GM23338 (cell line): ENCODE results near the gene UBE2E2. TPM values are rescaled to one million over a fixed set of nuclear protein-coding genes. Genes with fewer than 3 reads are reported as not detected.

Experiments used
- CREB1 ChIP-seq: fragments of 250-450 bp; sonication (Bioruptor Pico); IDR thresholded peaks from 2 replicates; pipeline ENCODE4 v1.5.0; 2020; ENCODE audit warnings: low read depth, mild to moderate bottlenecking, moderate library complexity
- EZH2 ChIP-seq: fragments of 200-600 bp; sonication (generic); IDR thresholded peaks from one replicate; pipeline ENCODE4 v1.8.0; 2017; ENCODE audit warnings: antibody characterized with exemption, mild to moderate bottlenecking, low read depth; ENCODE audit not compliant: unreplicated experiment
- JUNB ChIP-seq: IDR thresholded peaks from one replicate; pipeline ENCODE4 v1.6.1; 2016; ENCODE audit warnings: antibody characterized with exemption; ENCODE audit not compliant: unreplicated experiment
- NANOG ChIP-seq: IDR thresholded peaks from 2 replicates; pipeline ENCODE4 v1.6.1; 2016; ENCODE audit warnings: antibody characterized with exemption, borderline replicate concordance
- POLR2AphosphoS5 ChIP-seq: IDR thresholded peaks from 2 replicates; pipeline ENCODE4 v1.6.1; 2016; ENCODE audit warnings: antibody characterized with exemption, low read depth
- STAT1 ChIP-seq: IDR thresholded peaks from one replicate; pipeline ENCODE4 v1.6.1; 2016; ENCODE audit warnings: antibody characterized with exemption; ENCODE audit not compliant: unreplicated experiment
- polyA plus RNA-seq: library from polyadenylated mRNA; unstranded; fragments of >200 nt; fragmentation: Nextera tagmentation; extraction: Ambion mirVana; gene quantifications from 2 replicates; pipeline ENCODE4 v1.2.1, GENCODE V29; 2016
- total RNA-seq: library from RNA; depleted of rRNA; stranded (reverse); fragments of >200 nt; shearing (Covaris generic); gene quantifications from 2 replicates; pipeline ENCODE4 v1.2.3, GENCODE V29; 2014
- TF ChIP-seq, protein P1 (sequence below): fragments of 250-450 bp; sonication (Bioruptor Pico); IDR thresholded peaks from 2 replicates; pipeline ENCODE4 v1.5.0; 2020; ENCODE audit warnings: mild to moderate bottlenecking, moderate library complexity
- TF ChIP-seq, protein P2 (sequence below), 2 experiments: fragments of 200-600 bp in 1 of 2; sonication (generic) in 1 of 2; conservative IDR thresholded peaks; 2 replicates each; pipeline versions ENCODE4 v1.5.1 to v1.6.1; 2016 to 2017; ENCODE audit warnings: antibody characterized with exemption in 2 of 2, low read depth in 2 of 2, mild to moderate bottlenecking in 2 of 2, moderate library complexity in 1 of 2

Gene UBE2E2
- total and polyA plus RNA-seq, 2 experiments from 2014 or later, result 86.9 to 169 TPM

DNA sequence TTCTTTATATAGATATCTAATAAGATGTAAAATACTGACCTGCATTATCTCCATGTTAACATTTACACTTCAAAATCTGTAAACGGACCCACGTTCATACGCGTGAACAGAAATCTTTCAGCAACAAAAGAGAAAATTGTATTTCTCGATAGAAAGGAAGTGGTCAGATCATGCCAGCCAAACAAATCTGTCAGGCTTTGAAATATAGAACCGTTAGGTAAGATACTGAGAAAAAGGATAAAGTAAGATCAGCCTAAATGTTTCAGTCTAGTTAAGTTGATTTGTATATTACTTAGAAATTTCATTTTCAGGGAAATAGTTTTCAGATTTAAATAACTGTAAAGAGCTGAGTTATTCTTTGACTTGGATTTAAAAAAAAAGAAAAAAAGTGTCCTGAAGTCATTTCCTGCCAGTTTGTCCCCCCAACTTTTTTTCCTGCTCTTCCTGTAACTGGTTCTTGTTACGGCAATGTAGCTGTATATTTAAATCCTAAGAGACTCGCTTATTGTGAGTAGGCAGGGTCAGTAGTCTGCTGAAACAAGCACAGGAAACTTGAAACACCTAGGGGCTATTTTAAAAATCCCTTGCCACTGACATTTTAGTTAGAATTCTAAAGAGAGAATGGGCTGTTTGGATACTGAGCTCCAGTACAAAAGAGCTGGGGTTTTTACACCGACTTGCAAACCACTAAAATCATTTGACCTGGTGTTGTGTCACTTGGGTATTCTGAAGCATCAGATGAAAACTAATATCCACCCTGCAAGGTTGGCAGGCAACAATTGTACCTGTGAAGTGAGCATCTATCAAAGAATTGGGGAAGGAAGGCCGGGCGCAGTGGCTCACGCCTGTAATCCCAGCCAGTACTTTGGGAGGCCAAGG, 237.5 kb downstream of the UBE2E2 start (continued):
- TF ChIP-seq, protein P1, sequence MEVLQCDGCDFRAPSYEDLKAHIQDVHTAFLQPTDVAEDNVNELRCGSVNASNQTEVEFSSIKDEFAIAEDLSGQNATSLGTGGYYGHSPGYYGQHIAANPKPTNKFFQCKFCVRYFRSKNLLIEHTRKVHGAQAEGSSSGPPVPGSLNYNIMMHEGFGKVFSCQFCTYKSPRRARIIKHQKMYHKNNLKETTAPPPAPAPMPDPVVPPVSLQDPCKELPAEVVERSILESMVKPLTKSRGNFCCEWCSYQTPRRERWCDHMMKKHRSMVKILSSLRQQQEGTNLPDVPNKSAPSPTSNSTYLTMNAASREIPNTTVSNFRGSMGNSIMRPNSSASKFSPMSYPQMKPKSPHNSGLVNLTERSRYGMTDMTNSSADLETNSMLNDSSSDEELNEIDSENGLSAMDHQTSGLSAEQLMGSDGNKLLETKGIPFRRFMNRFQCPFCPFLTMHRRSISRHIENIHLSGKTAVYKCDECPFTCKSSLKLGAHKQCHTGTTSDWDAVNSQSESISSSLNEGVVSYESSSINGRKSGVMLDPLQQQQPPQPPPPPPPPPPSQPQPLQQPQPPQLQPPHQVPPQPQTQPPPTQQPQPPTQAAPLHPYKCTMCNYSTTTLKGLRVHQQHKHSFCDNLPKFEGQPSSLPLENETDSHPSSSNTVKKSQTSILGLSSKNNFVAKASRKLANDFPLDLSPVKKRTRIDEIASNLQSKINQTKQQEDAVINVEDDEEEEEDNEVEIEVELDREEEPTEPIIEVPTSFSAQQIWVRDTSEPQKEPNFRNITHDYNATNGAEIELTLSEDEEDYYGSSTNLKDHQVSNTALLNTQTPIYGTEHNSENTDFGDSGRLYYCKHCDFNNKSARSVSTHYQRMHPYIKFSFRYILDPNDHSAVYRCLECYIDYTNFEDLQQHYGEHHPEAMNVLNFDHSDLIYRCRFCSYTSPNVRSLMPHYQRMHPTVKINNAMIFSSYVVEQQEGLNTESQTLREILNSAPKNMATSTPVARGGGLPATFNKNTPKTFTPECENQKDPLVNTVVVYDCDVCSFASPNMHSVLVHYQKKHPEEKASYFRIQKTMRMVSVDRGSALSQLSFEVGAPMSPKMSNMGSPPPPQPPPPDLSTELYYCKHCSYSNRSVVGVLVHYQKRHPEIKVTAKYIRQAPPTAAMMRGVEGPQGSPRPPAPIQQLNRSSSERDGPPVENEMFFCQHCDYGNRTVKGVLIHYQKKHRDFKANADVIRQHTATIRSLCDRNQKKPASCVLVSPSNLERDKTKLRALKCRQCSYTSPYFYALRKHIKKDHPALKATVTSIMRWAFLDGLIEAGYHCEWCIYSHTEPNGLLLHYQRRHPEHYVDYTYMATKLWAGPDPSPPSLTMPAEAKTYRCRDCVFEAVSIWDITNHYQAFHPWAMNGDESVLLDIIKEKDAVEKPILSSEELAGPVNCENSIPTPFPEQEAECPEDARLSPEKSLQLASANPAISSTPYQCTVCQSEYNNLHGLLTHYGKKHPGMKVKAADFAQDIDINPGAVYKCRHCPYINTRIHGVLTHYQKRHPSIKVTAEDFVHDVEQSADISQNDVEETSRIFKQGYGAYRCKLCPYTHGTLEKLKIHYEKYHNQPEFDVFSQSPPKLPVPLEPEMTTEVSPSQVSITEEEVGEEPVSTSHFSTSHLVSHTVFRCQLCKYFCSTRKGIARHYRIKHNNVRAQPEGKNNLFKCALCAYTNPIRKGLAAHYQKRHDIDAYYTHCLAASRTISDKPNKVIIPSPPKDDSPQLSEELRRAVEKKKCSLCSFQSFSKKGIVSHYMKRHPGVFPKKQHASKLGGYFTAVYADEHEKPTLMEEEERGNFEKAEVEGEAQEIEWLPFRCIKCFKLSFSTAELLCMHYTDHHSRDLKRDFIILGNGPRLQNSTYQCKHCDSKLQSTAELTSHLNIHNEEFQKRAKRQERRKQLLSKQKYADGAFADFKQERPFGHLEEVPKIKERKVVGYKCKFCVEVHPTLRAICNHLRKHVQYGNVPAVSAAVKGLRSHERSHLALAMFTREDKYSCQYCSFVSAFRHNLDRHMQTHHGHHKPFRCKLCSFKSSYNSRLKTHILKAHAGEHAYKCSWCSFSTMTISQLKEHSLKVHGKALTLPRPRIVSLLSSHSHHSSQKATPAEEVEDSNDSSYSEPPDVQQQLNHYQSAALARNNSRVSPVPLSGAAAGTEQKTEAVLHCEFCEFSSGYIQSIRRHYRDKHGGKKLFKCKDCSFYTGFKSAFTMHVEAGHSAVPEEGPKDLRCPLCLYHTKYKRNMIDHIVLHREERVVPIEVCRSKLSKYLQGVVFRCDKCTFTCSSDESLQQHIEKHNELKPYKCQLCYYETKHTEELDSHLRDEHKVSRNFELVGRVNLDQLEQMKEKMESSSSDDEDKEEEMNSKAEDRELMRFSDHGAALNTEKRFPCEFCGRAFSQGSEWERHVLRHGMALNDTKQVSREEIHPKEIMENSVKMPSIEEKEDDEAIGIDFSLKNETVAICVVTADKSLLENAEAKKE (CRISPR knock-in tag), result no peak
- TF ChIP-seq STAT1 (no peak), NANOG (no peak), CREB1 (CRISPR knock-in tag) (no peak), JUNB (no peak), POLR2AphosphoS5 (no peak), EZH2 (no peak)
- TF ChIP-seq, protein P2, sequence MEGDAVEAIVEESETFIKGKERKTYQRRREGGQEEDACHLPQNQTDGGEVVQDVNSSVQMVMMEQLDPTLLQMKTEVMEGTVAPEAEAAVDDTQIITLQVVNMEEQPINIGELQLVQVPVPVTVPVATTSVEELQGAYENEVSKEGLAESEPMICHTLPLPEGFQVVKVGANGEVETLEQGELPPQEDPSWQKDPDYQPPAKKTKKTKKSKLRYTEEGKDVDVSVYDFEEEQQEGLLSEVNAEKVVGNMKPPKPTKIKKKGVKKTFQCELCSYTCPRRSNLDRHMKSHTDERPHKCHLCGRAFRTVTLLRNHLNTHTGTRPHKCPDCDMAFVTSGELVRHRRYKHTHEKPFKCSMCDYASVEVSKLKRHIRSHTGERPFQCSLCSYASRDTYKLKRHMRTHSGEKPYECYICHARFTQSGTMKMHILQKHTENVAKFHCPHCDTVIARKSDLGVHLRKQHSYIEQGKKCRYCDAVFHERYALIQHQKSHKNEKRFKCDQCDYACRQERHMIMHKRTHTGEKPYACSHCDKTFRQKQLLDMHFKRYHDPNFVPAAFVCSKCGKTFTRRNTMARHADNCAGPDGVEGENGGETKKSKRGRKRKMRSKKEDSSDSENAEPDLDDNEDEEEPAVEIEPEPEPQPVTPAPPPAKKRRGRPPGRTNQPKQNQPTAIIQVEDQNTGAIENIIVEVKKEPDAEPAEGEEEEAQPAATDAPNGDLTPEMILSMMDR (conservative IDR thresholded peaks at IDR 0.05; ENCODE audit: low read depth in 2 of 2), result no peak
